ENCODE data around the gene MICB.
A peak's percentile ranks its signal among the peaks of the same experiment; 100 is the strongest.

- TF ChIP-seq POLR2A (IDR thresholded peaks at IDR 0.05; ENCODE audit: low read depth, low read length), result peak; percentile 37; the same call in 1 of the 2 replicates
- no peak for TF ChIP-seq POLR2AphosphoS5 (IDR thresholded peaks at IDR 0.05; ENCODE audit: low read depth, low read length)
- TF ChIP-seq TAF1 (IDR thresholded peaks at IDR 0.05; ENCODE audit: borderline replicate concordance, low read depth, low read length), result no peak
Observed at GRCh38 chr6:31530659-31531058, 32.7 kb downstream of the MICB start.

Data from GM12892 (cell line).